H1 (cell line): ENCODE results near the gene ZNF750. TPM values are rescaled to one million over a fixed set of nuclear protein-coding genes. Genes with fewer than 3 reads are reported as not detected.

Source experiments
- CTCF ChIA-PET: fragments of 300-600 bp; sonication (Branson Sonifier 250); formaldehyde crosslinking; loops from one replicate; lab custom pipeline; 2021; ENCODE audit not compliant: partially characterized antibody; lab: Charles Lee
- POLR2A ChIA-PET: fragments of 300-600 bp; sonication (Branson Sonifier 250); formaldehyde crosslinking; loops from one replicate; lab custom pipeline; 2021; ENCODE audit warnings: inconsistent platforms; ENCODE audit not compliant: partially characterized antibody; lab: Charles Lee
- DNase-seq, 2 experiments: peaks; one replicate each; pipeline versions ENCODE4 v3.0.0 to v3.0.0-alpha.2; 2010 to 2022; ENCODE audit warnings: low spot score in 2 of 2, low read depth in 1 of 2, mixed read lengths in 1 of 2
- FAIRE-seq: peaks from 2 replicates; lab custom pipeline; 2011; peaks lifted over from hg19 to GRCh38; lab: Jason Lieb, UNC
- H2AFZ ChIP-seq: 2 replicates; pipeline ENCODE4 v1.8.1; 2012; ENCODE audit warnings: low read length, inconsistent platforms
- H2AK5ac ChIP-seq: 2 replicates; pipeline ENCODE4 v1.6.1; 2013; ENCODE audit warnings: low read depth, low read length
- H2BK120ac ChIP-seq: replicated peaks from 2 replicates; pipeline ENCODE3; 2013; ENCODE audit warnings: low read depth, low read length, inconsistent platforms
- H2BK12ac ChIP-seq: 2 replicates; pipeline ENCODE4 v1.6.1; 2013; ENCODE audit warnings: low read depth, low read length
- H2BK15ac ChIP-seq: 2 replicates; pipeline ENCODE4 v1.6.1; 2013; ENCODE audit warnings: low read length
- H2BK20ac ChIP-seq: 2 replicates; pipeline ENCODE4 v1.6.1; 2013; ENCODE audit warnings: low read length
- H2BK5ac ChIP-seq: 2 replicates; pipeline ENCODE4 v1.6.1; 2013; ENCODE audit warnings: low read depth, low read length
- H3K14ac ChIP-seq: 2 replicates; pipeline ENCODE4 v1.6.1; 2013; ENCODE audit warnings: inconsistent platforms; ENCODE audit not compliant: insufficient read length
- H3K18ac ChIP-seq: 2 replicates; pipeline ENCODE4 v1.6.1; 2013; ENCODE audit warnings: low read length; ENCODE audit errors: extremely low read depth
- H3K23ac ChIP-seq: 2 replicates; pipeline ENCODE4 v1.6.1; 2013; ENCODE audit warnings: inconsistent platforms; ENCODE audit not compliant: insufficient read length
- H3K23me2 ChIP-seq: 2 replicates; pipeline ENCODE4 v1.6.1; 2013; ENCODE audit warnings: low read depth, low read length
- H3K27ac ChIP-seq: 2 replicates; pipeline ENCODE4 v1.6.1; 2011; ENCODE audit warnings: low read depth, low read length, inconsistent platforms
- H3K27me3 ChIP-seq, 4 experiments: replicated peaks in 1 of 4; 1 replicate in 1 of 4; 2 replicates in 3 of 4; pipeline versions ENCODE4 v1.6.1 to v1.8.1; 2011 to 2013; ENCODE audit warnings: low read length in 3 of 4, mild to moderate bottlenecking in 3 of 4, inconsistent platforms in 2 of 4, mixed read lengths in 2 of 4, moderate library complexity in 1 of 4; ENCODE audit not compliant: control insufficient read depth in 3 of 4, insufficient read depth in 3 of 4; ENCODE audit errors: extremely low read depth in 1 of 4
- H3K36me3 ChIP-seq, 4 experiments: 2 replicates each; pipeline versions ENCODE4 v1.6.1 to v1.8.1; 2011 to 2013; ENCODE audit warnings: mild to moderate bottlenecking in 4 of 4, low read length in 3 of 4, moderate library complexity in 2 of 4, control low read depth in 1 of 4, inconsistent platforms in 1 of 4; ENCODE audit not compliant: insufficient read depth in 4 of 4, control insufficient read depth in 2 of 4
- H3K4ac ChIP-seq: replicated peaks from 2 replicates; pipeline ENCODE3; 2013; ENCODE audit warnings: low read length, low read depth, mixed read lengths, inconsistent platforms; ENCODE audit not compliant: insufficient read length
- H3K4me1 ChIP-seq, 4 experiments: replicated peaks in 1 of 4; 1 replicate in 1 of 4; 2 replicates in 3 of 4; pipeline versions ENCODE4 v1.6.1 to v1.8.1; 2011 to 2013; ENCODE audit warnings: low read length in 3 of 4, inconsistent platforms in 2 of 4, mixed read lengths in 1 of 4; ENCODE audit not compliant: insufficient read depth in 4 of 4, control insufficient read depth in 3 of 4
- H3K4me2 ChIP-seq, 2 experiments: 2 replicates each; pipeline versions ENCODE4 v1.6.1 to v1.8.1; 2011 to 2013; ENCODE audit warnings: low read depth in 2 of 2, low read length in 2 of 2, control low read depth in 1 of 2, inconsistent platforms in 1 of 2, mild to moderate bottlenecking in 1 of 2; ENCODE audit not compliant: insufficient read depth in 1 of 2
- H3K4me3 ChIP-seq, 4 experiments: fragments of 200-600, 300-600 bp in 1 of 4; sonication (generic), shearing (Covaris generic), sonication (Bioruptor Twin) in 1 of 4; 2 replicates each; pipeline versions ENCODE4 v1.5.1 to v1.8.1; 2011 to 2016; ENCODE audit warnings: low read length in 4 of 4, low read depth in 3 of 4, control low read depth in 2 of 4, inconsistent platforms in 2 of 4, mild to moderate bottlenecking in 2 of 4, mixed read lengths in 1 of 4, moderate library complexity in 1 of 4; ENCODE audit not compliant: insufficient read depth in 2 of 4; ENCODE audit errors: extremely low read depth in 1 of 4
- H3K56ac ChIP-seq: replicated peaks from 2 replicates; pipeline ENCODE3; 2013; ENCODE audit warnings: low read depth, mild to moderate bottlenecking, mixed read lengths, low read length, inconsistent platforms; ENCODE audit not compliant: insufficient read length
- H3K79me1 ChIP-seq: 2 replicates; pipeline ENCODE4 v1.6.1; 2013; ENCODE audit warnings: low read depth, low read length, control low read depth
- H3K79me2 ChIP-seq, 2 experiments: 2 replicates each; pipeline versions ENCODE4 v1.6.1 to v1.8.1; 2012 to 2013; ENCODE audit warnings: low read length in 2 of 2, mild to moderate bottlenecking in 2 of 2, inconsistent platforms in 1 of 2; ENCODE audit not compliant: insufficient read depth in 2 of 2, control insufficient read depth in 1 of 2
- H3K9ac ChIP-seq, 4 experiments: replicated peaks in 1 of 4; 1 replicate in 1 of 4; 2 replicates in 3 of 4; pipeline versions ENCODE4 v1.6.1 to v1.8.1; 2011 to 2013; ENCODE audit warnings: low read depth in 3 of 4, low read length in 3 of 4, control low read depth in 2 of 4, mild to moderate bottlenecking in 2 of 4, moderate library complexity in 2 of 4, inconsistent platforms in 1 of 4; ENCODE audit errors: extremely low read depth in 1 of 4
- H3K9me3 ChIP-seq, 2 experiments: 2 replicates each; pipeline versions ENCODE4 v1.6.1 to v1.8.1; 2012 to 2013; ENCODE audit warnings: mild to moderate bottlenecking in 2 of 2, moderate library complexity in 2 of 2, control low read depth in 1 of 2, inconsistent platforms in 1 of 2, low read depth in 1 of 2, low read length in 1 of 2, mixed read lengths in 1 of 2; ENCODE audit not compliant: insufficient read depth in 2 of 2
- H4K20me1 ChIP-seq, 2 experiments: replicated peaks in 1 of 2; 2 replicates each; pipeline versions ENCODE3 to v1.8.1; 2011 to 2013; ENCODE audit warnings: inconsistent platforms in 2 of 2, low read length in 2 of 2, mild to moderate bottlenecking in 1 of 2; ENCODE audit not compliant: insufficient read depth in 2 of 2, control insufficient read depth in 1 of 2
- H4K5ac ChIP-seq: 2 replicates; pipeline ENCODE4 v1.6.1; 2013; ENCODE audit warnings: low read length, low read depth, mixed read lengths, inconsistent platforms; ENCODE audit not compliant: insufficient read length
- H4K8ac ChIP-seq: 2 replicates; pipeline ENCODE4 v1.8.0; 2013; ENCODE audit warnings: mild to moderate bottlenecking, moderate library complexity, low read length, inconsistent platforms; ENCODE audit not compliant: insufficient read depth; ENCODE audit errors: extremely low read depth
- H4K91ac ChIP-seq: replicated peaks from 2 replicates; pipeline ENCODE3; 2013; ENCODE audit warnings: low read length, mixed read lengths, inconsistent platforms; ENCODE audit not compliant: insufficient read length
- CHD2 ChIP-seq: IDR thresholded peaks from 2 replicates; pipeline ENCODE4 v1.6.1; 2012; ENCODE audit warnings: low read length, improper control_type of control experiment
- SIN3A ChIP-seq, 2 experiments: IDR thresholded peaks in 1 of 2; conservative IDR thresholded peaks in 1 of 2; 2 replicates each; pipeline ENCODE4 v1.6.1; 2011 to 2012; ENCODE audit warnings: low read length in 2 of 2, improper control_type of control experiment in 1 of 2, low read depth in 1 of 2, mild to moderate bottlenecking in 1 of 2
- SP2 ChIP-seq: IDR thresholded peaks from 2 replicates; pipeline ENCODE4 v1.6.1; 2012; ENCODE audit warnings: mild to moderate bottlenecking, low read length, inconsistent platforms
- SP4 ChIP-seq: IDR thresholded peaks from 2 replicates; pipeline ENCODE4 v1.6.1; 2012; ENCODE audit warnings: low read length, inconsistent platforms
- SUZ12 ChIP-seq: fragments of 200-600 bp; sonication (generic); IDR thresholded peaks from 2 replicates; pipeline ENCODE4 v1.6.1; 2012; ENCODE audit warnings: mild to moderate bottlenecking, inconsistent platforms, low read length, moderate library complexity, mixed read lengths
- TBP ChIP-seq: IDR thresholded peaks from 2 replicates; pipeline ENCODE4 v1.6.1; 2011; ENCODE audit warnings: low read depth, low read length, improper control_type of control experiment
- WGBS, 2 experiments: shearing (Covaris generic) in 1 of 2; methylation state at CpG; one replicate each; pipeline versions ENCODE4 v1.1.6 to v1.1.7; 2013 to 2015; ENCODE audit warnings: low lambda C conversion rate in 2 of 2, mixed read lengths in 2 of 2, inconsistent platforms in 1 of 2, low coverage in 1 of 2, missing lambda C conversion rate in 1 of 2; ENCODE audit not compliant: insufficient replicate concordance in 2 of 2, insufficient coverage in 1 of 2, insufficient read length in 1 of 2; ENCODE audit errors: extremely low coverage in 1 of 2, missing lambda C conversion rate in 1 of 2; 5-methylcytosine and 5-hydroxymethylcytosine counted together
- polyA plus RNA-seq, 7 experiments: library from polyadenylated mRNA; depleted of rRNA in 3 of 7; stranded (reverse) in 5 of 7; unstranded in 2 of 7; fragments of >200 nt in 5 of 7; fragments of 200-250 nt in 2 of 7; gene quantifications; 1 replicate in 5 of 7; 2 replicates in 1 of 7; 4 replicates in 1 of 7; pipeline versions ENCODE4 v1.2.1 to v1.2.3, GENCODE V29; 2011 to 2013; ENCODE audit warnings: missing spikeins in 2 of 7, mixed read lengths in 2 of 7
- total RNA-seq: library from RNA; stranded (reverse); fragmentation: NEBNext Ultra II Directional; extraction: Animal tissue kit (Norgen Biotek cat#: 25700); gene quantifications from 2 replicates; pipeline ENCODE4 v1.2.1, GENCODE V29; 2021
- TF ChIP-seq, protein P1 (sequence below): IDR thresholded peaks from 2 replicates; pipeline ENCODE4 v1.6.1; 2012; ENCODE audit warnings: inconsistent platforms
- TF ChIP-seq, protein P2 (sequence below): IDR thresholded peaks from 2 replicates; pipeline ENCODE4 v1.6.1; 2012; ENCODE audit warnings: inconsistent platforms
- TF ChIP-seq, protein P3 (sequence below), 3 experiments: IDR thresholded peaks; 1 replicate in 2 of 3; 2 replicates in 1 of 3; pipeline versions ENCODE4 v1.5.1 to v1.6.1; 2011; ENCODE audit warnings: low read length in 3 of 3, mild to moderate bottlenecking in 3 of 3, inconsistent platforms in 2 of 3, low read depth in 1 of 3, moderate library complexity in 1 of 3; ENCODE audit not compliant: insufficient read depth in 1 of 3; ENCODE audit errors: control extremely low read depth in 1 of 3

The ZNF750 gene
- total and polyA plus RNA-seq, 2 of the 8 experiments (the other 6 are each of a cell fraction or from before 2014, with no cell fraction given), result not detected

DNA sequence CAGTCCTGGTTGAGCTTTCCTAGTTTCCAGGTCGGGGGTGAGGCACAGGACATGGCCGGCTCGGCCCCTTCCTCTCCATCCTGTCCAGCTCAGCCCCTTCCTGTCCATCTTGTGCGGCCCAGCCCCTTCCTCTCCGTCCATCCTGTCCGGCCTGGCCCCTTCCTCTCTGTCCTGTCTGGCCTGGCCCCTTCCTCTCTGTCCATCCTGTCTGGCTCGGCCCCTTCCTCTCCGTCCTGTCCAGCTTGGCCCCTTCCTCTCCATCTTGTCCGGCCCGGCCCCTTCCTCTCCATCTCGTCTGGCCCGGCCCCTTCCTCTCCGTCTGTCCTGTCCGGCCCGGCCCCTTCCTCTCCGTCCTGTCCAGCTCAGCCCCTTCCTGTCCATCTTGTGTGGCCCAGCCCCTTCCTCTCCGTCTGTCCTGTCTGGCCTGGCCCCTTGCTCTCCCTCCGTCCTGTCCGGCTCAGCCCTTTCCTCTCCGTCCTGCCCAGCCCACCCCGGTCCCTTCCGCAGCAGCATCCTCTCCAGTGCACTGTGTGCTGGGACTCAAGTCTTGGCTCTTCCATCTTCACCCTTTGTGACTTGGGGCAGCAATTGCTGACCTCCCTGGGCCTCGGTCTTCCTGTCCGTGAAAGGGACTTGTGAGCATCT is 5.5 kb upstream of the ZNF750 start:
- Histone ChIP-seq H3K56ac (no peak overlapping the region), H4K5ac (no peak overlapping the region), H3K18ac (no peak overlapping the region), H3K23me2 (no peaks in the 10 kb centered on the region), H3K14ac (no peak overlapping the region), H3K79me2 (no peaks in the 10 kb centered on the region), H3K4me1 (peaks cover under 1 to 5% (median 4%) of the 10 kb centered on the region in 4 experiments; a peak in 5 of 7 replicates), H3K9ac (no peak overlapping the region), H2BK5ac (no peak overlapping the region), H2BK12ac (no peak overlapping the region), H3K23ac (no peak overlapping the region), H2BK20ac (no peak overlapping the region), H2BK120ac (no peak overlapping the region), H3K4me3 (no peak overlapping the region), H4K8ac (no peak overlapping the region; the same call in 1 of the 2 replicates), H3K79me1 (peaks cover 5% of the 10 kb centered on the region; the same call in 1 of the 2 replicates), H4K91ac (no peak overlapping the region), H2AK5ac (no peak overlapping the region), H3K4ac (no peak overlapping the region), H3K4me2 (no peak overlapping the region), H3K9me3 (peaks cover 0 to 7% of the 10 kb centered on the region in 2 experiments; a peak in 1 of 4 replicates), H2AFZ (no peak overlapping the region), H3K36me3 (peaks cover 0 to 6% (median 0%) of the 10 kb centered on the region in 4 experiments; a peak in 2 of 8 replicates), H4K20me1 (peaks cover 0 to 2% of the 10 kb centered on the region in 2 experiments), H2BK15ac (no peak overlapping the region), H3K27me3 (no peaks in the 10 kb centered on the region), H3K27ac (no peak overlapping the region)
- DNase-seq, result no peak
- FAIRE-seq, result no peak
- 93% methylated on average over 20 of the region's 24 CpGs; no CpG with 5 or more reads in 1 of the 2 experiments for WGBS, 2 experiments
- ChIA-PET POLR2A (interaction anchor here (0.7 to 1.8 kb wide), 2 partner anchors 27 to 75 kb away, joined by 3 to 5 read pairs; no protein-coding TSS in a partner anchor), CTCF (interaction anchor here (1.0 to 2.7 kb wide), 3 partner anchors 10 to 72 kb away, joined by 4 to 10 read pairs (median 6); no protein-coding TSS in a partner anchor)
- TF ChIP-seq SIN3A (conservative IDR thresholded peaks at IDR 0.05 in 1 of 2, IDR thresholded peaks at IDR 0.05 in 1 of 2; ENCODE audit: low read depth in 1 of 2, low read length in 2 of 2) (no peak), TBP (no peak), SP4 (no peak), SUZ12 (no peak), CHD2 (no peak), SP2 (no peak)
- TF ChIP-seq, protein P1, sequence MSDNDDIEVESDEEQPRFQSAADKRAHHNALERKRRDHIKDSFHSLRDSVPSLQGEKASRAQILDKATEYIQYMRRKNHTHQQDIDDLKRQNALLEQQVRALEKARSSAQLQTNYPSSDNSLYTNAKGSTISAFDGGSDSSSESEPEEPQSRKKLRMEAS, result no peak
- TF ChIP-seq, protein P2, sequence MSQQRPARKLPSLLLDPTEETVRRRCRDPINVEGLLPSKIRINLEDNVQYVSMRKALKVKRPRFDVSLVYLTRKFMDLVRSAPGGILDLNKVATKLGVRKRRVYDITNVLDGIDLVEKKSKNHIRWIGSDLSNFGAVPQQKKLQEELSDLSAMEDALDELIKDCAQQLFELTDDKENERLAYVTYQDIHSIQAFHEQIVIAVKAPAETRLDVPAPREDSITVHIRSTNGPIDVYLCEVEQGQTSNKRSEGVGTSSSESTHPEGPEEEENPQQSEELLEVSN, result no peak
- TF ChIP-seq, protein P3, sequence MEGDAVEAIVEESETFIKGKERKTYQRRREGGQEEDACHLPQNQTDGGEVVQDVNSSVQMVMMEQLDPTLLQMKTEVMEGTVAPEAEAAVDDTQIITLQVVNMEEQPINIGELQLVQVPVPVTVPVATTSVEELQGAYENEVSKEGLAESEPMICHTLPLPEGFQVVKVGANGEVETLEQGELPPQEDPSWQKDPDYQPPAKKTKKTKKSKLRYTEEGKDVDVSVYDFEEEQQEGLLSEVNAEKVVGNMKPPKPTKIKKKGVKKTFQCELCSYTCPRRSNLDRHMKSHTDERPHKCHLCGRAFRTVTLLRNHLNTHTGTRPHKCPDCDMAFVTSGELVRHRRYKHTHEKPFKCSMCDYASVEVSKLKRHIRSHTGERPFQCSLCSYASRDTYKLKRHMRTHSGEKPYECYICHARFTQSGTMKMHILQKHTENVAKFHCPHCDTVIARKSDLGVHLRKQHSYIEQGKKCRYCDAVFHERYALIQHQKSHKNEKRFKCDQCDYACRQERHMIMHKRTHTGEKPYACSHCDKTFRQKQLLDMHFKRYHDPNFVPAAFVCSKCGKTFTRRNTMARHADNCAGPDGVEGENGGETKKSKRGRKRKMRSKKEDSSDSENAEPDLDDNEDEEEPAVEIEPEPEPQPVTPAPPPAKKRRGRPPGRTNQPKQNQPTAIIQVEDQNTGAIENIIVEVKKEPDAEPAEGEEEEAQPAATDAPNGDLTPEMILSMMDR (IDR thresholded peaks at IDR 0.05; ENCODE audit: control extremely low read depth in 1 of 3, insufficient read depth in 1 of 3, low read depth in 1 of 3, low read length in 3 of 3), result no peak
